HG03175 (cell line): ENCODE results near the gene SLC8A1.

Experiments used
- ATAC-seq: cut with Tn5 transposase; IDR thresholded peaks from one replicate; pipeline ENCODE4 v1.9.1; 2021; ENCODE audit warnings: mild to moderate bottlenecking, moderate library complexity; ENCODE audit not compliant: unreplicated experiment

The SLC8A1 gene

GRCh38 chr2:40169430-40169829, 282.5 kb downstream of the SLC8A1 start:
- ATAC-seq: no peak

- no peak for ATAC-seq
Measured at GRCh38 chr2:40168546-40168945, 283.3 kb downstream of the SLC8A1 start.

- no peak for ATAC-seq
Measured at GRCh38 chr2:40168032-40168431, 283.9 kb downstream of the SLC8A1 start.

- no peak for ATAC-seq
Measured at GRCh38 chr2:40166006-40166405, 285.9 kb downstream of the SLC8A1 start.

GRCh38 chr2:40165509-40165844, 286.4 kb downstream of the SLC8A1 start:
- ATAC-seq: no peak

- no peak for ATAC-seq
Measured at GRCh38 chr2:40164736-40165508, 287.0 kb downstream of the SLC8A1 start.

GRCh38 chr2:40161986-40162385, 289.9 kb downstream of the SLC8A1 start:
- ATAC-seq: no peak

- ATAC-seq: no peak
Measured at GRCh38 chr2:40160751-40161218, 291.1 kb downstream of the SLC8A1 start.

GRCh38 chr2:40159333-40159732, 292.6 kb downstream of the SLC8A1 start:
- no peak for ATAC-seq

GRCh38 chr2:40158781-40159180, 293.1 kb downstream of the SLC8A1 start:
- ATAC-seq: no peak

- no peak for ATAC-seq
Measured at GRCh38 chr2:40155728-40156127, 296.2 kb downstream of the SLC8A1 start.

GRCh38 chr2:40150266-40150665, 301.6 kb downstream of the SLC8A1 start:
- ATAC-seq: no peak

GRCh38 chr2:40148334-40148733, 303.6 kb downstream of the SLC8A1 start:
- ATAC-seq: no peak

- no peak for ATAC-seq
Measured at GRCh38 chr2:40147360-40147759, 304.5 kb downstream of the SLC8A1 start.

- ATAC-seq: no peak
Measured at GRCh38 chr2:40144022-40144421, 307.9 kb downstream of the SLC8A1 start.

GRCh38 chr2:40138314-40138713, 313.6 kb downstream of the SLC8A1 start:
- ATAC-seq: no peak

- no peak for ATAC-seq
Measured at GRCh38 chr2:40131081-40131704, 320.7 kb downstream of the SLC8A1 start.

- no peak for ATAC-seq
Measured at GRCh38 chr2:40130251-40130994, 321.5 kb downstream of the SLC8A1 start.

GRCh38 chr2:40129725-40130124, 322.2 kb downstream of the SLC8A1 start:
- ATAC-seq: no peak

GRCh38 chr2:40128796-40129195, 323.1 kb downstream of the SLC8A1 start:
- no peak for ATAC-seq

- no peak for ATAC-seq
Measured at GRCh38 chr2:40127890-40128557, 323.9 kb downstream of the SLC8A1 start.
